ENCODE data around the gene NET1. TPM values are rescaled to one million over a fixed set of nuclear protein-coding genes. Genes with fewer than 3 reads are reported as not detected.

NET1 gene
- 70.2 and 74.2 TPM in 2 replicates for total RNA-seq
- long read RNA-seq, transcript NET1-201 (12 exons, 3,402 nt), result minor isoform, 14 of 88 reads
- long read RNA-seq, transcript NET1-202 (10 exons, 3,253 nt), result major isoform, 36 of 88 reads
- long read RNA-seq, partial matches to known transcripts, result 35 of 88 reads
- long read RNA-seq, other reads (novel, unspliced or antisense), result 3 of 88 reads

DNA sequence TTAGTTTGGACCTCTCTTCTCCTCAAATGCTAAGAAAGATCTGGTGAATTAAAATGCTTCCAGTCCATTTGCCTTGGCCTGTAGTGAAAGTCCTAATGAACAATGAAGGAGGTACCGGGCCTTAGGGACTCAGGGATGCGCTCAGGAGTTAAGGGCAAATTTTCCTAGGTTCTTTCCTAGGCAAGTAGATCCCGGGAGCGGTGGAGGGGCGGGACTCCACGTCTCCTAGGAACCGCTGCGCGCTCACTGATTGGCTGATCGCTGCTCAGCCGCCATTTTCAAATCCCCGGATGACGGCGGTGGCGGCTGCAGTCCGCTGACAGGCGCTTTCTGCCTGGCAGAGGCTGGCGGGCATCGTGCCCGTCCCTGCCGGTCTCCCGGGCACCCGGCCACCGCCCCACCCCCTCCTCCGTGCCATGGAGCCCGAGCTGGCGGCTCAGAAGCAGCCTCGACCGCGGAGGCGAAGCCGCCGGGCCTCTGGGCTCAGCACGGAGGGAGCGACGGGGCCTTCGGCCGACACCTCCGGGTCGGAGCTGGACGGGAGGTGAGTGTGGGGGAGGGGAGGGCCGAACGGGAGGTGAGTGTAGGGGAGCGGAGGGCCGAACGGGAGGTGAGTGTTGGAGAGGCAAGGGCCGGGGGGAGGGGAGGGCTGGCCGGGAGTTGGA, at the start of gene NET1:
TSS of gene NET1 (plus strand) at position 281 of the 665 bp plus-strand sequence. CDS start at position 417, 136 bp downstream.
- H3K4me1 Mint-ChIP-seq, result peaks cover 9% of the 10 kb centered on the region
- H3K9me3 Mint-ChIP-seq, result peaks cover 9% of the 10 kb centered on the region
- TF ChIP-seq, protein P1, sequence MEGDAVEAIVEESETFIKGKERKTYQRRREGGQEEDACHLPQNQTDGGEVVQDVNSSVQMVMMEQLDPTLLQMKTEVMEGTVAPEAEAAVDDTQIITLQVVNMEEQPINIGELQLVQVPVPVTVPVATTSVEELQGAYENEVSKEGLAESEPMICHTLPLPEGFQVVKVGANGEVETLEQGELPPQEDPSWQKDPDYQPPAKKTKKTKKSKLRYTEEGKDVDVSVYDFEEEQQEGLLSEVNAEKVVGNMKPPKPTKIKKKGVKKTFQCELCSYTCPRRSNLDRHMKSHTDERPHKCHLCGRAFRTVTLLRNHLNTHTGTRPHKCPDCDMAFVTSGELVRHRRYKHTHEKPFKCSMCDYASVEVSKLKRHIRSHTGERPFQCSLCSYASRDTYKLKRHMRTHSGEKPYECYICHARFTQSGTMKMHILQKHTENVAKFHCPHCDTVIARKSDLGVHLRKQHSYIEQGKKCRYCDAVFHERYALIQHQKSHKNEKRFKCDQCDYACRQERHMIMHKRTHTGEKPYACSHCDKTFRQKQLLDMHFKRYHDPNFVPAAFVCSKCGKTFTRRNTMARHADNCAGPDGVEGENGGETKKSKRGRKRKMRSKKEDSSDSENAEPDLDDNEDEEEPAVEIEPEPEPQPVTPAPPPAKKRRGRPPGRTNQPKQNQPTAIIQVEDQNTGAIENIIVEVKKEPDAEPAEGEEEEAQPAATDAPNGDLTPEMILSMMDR (conservative IDR thresholded peaks at IDR 0.05), result no peak
- peaks cover 8% of the 10 kb centered on the region for H3K27me3 Mint-ChIP-seq (ENCODE audit: low read depth)
- DNase-seq (ENCODE audit: low read depth, low spot score), result peak; percentile 85
- H3K27ac Mint-ChIP-seq (ENCODE audit: unreplicated experiment), result no peak within 1 kb of the TSS
- H3K36me3 Mint-ChIP-seq (ENCODE audit: low read depth), result peaks cover 12% of the 10 kb centered on the region
- H3K4me3 Mint-ChIP-seq, result peak within 1 kb of the TSS; percentile 87

DNA sequence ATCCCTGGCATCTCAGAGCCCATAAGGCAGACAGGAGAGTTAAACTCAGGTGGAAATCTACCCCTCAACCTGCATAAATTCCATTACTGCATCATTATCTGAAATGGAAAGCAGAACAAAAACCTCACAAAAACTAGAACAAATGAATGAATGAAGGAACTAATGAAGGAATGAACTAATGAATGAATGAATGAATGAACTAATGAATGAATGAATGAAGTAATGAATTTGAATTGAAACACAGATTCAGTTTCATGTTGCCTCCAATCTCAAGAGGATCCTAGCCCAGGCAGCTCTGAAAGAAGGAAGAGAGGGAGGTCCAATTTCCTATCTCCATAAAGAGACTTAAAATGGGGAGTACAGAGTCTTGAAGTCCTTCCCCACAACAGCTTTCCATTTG, 49.5 kb upstream of the NET1 start:
- Mint-ChIP-seq H3K4me3 (no peak overlapping the region), H3K36me3 (ENCODE audit: low read depth) (no peaks in the 10 kb centered on the region), H3K27ac (ENCODE audit: unreplicated experiment) (no peak overlapping the region), H3K27me3 (ENCODE audit: low read depth) (peaks cover 43% of the 10 kb centered on the region), H3K9me3 (no peaks in the 10 kb centered on the region), H3K4me1 (no peaks in the 10 kb centered on the region)
- TF ChIP-seq, protein P1 (conservative IDR thresholded peaks at IDR 0.05), result no peak
- DNase-seq (ENCODE audit: low read depth, low spot score), result no peak

GRCh38 chr10:5364374-5364773, 48.0 kb upstream of the NET1 start:
- no peak overlapping the region for H3K4me3 Mint-ChIP-seq

DNA sequence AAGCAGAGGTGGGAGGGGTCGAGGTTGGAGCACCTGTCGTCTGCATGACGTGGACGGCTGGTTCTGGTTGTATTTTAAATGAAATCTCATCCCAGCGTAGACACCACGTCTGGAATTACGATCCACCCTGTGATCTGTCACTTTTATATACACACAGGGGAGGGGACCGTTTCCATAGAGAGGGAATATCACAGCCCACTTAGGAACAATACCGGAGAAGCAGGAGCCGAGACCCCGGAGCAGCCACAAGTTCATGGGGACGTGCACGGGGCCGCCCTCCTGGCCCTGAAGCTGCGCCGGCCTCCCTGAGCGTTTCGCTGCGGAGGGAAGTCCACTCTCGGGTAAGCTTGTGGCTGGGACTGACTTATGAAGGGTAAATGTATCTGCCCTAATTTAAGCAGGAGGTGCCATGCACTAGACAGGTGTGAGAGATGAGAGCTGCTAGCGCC, 47.4 kb upstream of the NET1 start, which contains the start of gene UCN3:
TSS of gene UCN3 (plus strand) at position 77 of the 449 bp plus-strand sequence. CDS start 8,755 bp downstream, outside the sequence.
- peaks cover 46% of the 10 kb centered on the region for H3K27me3 Mint-ChIP-seq (ENCODE audit: low read depth)
- DNase-seq (ENCODE audit: low read depth, low spot score), result no peak
- H3K4me1 Mint-ChIP-seq, result no peaks in the 10 kb centered on the region
- TF ChIP-seq, protein P1 (conservative IDR thresholded peaks at IDR 0.05), result no peak
- no peak within 1 kb of the TSS for H3K27ac Mint-ChIP-seq (ENCODE audit: unreplicated experiment)
- H3K4me3 Mint-ChIP-seq, result no peak within 1 kb of the TSS
- H3K36me3 Mint-ChIP-seq (ENCODE audit: low read depth), result no peaks in the 10 kb centered on the region
- peaks cover 3% of the 10 kb centered on the region for H3K9me3 Mint-ChIP-seq

More at GRCh38 chr10:5364374-5364773, 48.0 kb upstream of the NET1 start:
- Mint-ChIP-seq H3K27ac (ENCODE audit: unreplicated experiment) (no peak overlapping the region), H3K27me3 (ENCODE audit: low read depth) (peaks cover 46% of the 10 kb centered on the region), H3K4me1 (no peaks in the 10 kb centered on the region), H3K9me3 (no peaks in the 10 kb centered on the region), H3K36me3 (ENCODE audit: low read depth) (no peaks in the 10 kb centered on the region)
- no peak for DNase-seq (ENCODE audit: low read depth, low spot score)
- TF ChIP-seq, protein P1 (conservative IDR thresholded peaks at IDR 0.05), result no peak

DNA sequence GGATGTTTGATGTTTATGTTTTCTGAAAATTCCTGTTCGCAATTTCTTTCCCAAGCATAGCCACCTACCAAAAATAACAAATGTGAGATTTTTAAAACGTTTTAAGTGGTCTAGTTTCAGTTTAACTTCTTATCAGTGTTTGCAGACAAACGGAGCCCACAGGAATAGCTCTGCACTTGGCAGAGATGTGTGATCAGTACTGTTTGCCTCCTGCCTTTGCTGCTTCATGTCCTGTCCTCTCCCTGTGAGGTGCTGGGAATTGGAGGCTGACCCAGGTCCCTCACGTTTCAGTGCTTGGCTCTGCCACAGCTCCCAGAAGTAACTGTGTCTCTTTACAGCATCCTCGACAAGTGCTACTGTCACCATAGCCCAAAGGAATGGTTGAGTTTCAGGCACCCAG, 46.4 kb upstream of the NET1 start:
- no peak for DNase-seq (ENCODE audit: low read depth, low spot score)
- Mint-ChIP-seq H3K36me3 (ENCODE audit: low read depth) (peaks cover 6% of the 10 kb centered on the region), H3K4me3 (no peak overlapping the region), H3K27me3 (ENCODE audit: low read depth) (peaks cover 42% of the 10 kb centered on the region), H3K4me1 (no peaks in the 10 kb centered on the region), H3K27ac (ENCODE audit: unreplicated experiment) (no peak overlapping the region), H3K9me3 (peaks cover 10% of the 10 kb centered on the region)
- TF ChIP-seq, protein P1 (conservative IDR thresholded peaks at IDR 0.05), result no peak

Measured in neural crest cell (in vitro differentiated cells).